ENCODE results near the gene BCL7B.

The BCL7B gene

DNA sequence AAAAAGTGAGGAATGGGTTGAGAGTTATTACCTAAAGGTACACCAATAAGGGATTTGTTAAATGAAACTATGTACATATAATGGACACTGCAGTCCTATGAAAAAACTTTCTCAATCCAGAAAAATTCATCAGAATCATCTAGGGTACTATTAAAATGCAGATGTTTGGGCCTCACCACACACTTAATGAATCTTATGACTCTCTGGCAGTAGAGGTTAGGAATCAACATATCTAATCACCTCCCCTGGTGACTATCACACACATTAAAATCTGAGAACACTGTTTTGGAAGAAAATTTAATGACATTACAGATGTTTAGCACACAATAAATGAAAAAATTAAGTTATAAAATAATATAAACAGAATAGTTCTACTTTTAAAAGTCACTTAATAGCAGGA is 67.5 kb downstream of the BCL7B start:
- no peak for DNase-seq (ENCODE audit: low spot score)

DNA sequence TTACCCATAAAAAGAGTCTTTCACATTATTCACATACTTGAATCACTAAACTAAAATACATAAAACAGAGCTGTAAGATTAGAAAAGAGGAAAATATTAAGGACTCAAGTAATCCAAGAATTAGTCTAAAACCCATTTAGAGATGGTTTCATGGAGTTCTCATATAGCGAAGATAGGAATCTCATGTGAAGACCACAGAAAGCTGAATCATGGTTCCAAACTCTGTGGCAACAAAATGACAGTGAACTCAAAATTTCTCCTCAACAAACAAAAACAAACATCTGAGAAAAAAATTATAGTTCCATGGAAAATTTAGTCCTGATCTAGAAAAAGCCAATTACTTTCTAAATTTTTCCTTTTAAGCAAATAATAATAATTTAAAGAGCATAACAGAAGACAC is 70.0 kb downstream of the BCL7B start:
- DNase-seq (ENCODE audit: low spot score), result no peak

Measured in germinal center (tissue), 1 donor.